Naive B cell (primary cell): Measurements from ENCODE around the gene MNX1. TPM values are rescaled to one million over a fixed set of nuclear protein-coding genes. Genes with fewer than 3 reads are reported as not detected.

ENCODE experiments used
- ATAC-seq, 2 donors: fragments of 150-1000 bp; cut with Tn5 transposase; 2 replicates each; pipeline ENCODE4 v1.10.0; 2021; ENCODE audit warnings: low read depth in 2 of 2, mild to moderate bottlenecking in 2 of 2, moderate library complexity in 2 of 2
- DNase-seq: peaks from one replicate; pipeline ENCODE4 v3.0.0; 2022
- H3K27ac Mint-ChIP-seq, 6 donors: one replicate each; pipeline ENCODE4 v1.8.0; 2020 to 2022; ENCODE audit warnings: mild to moderate bottlenecking in 6 of 6, mixed read lengths in 6 of 6, moderate library complexity in 5 of 6, inconsistent platforms in 2 of 6
- H3K27me3 Mint-ChIP-seq, 3 donors: one replicate each; pipeline ENCODE4 v1.8.0; 2021 to 2022; ENCODE audit warnings: mixed read lengths in 3 of 3, mild to moderate bottlenecking in 1 of 3
- H3K36me3 Mint-ChIP-seq, 2 donors: one replicate each; pipeline ENCODE4 v1.8.0; 2020 to 2022; ENCODE audit warnings: mixed read lengths in 2 of 2, inconsistent platforms in 1 of 2, mild to moderate bottlenecking in 1 of 2
- H3K4me1 Mint-ChIP-seq, 3 donors: one replicate each; pipeline ENCODE4 v1.8.0; 2020 to 2022; ENCODE audit warnings: mixed read lengths in 3 of 3, inconsistent platforms in 1 of 3, mild to moderate bottlenecking in 1 of 3, moderate library complexity in 1 of 3
- H3K4me3 Mint-ChIP-seq, 8 donors: one replicate each; pipeline ENCODE4 v1.8.0; 2020 to 2022; ENCODE audit warnings: mild to moderate bottlenecking in 8 of 8, mixed read lengths in 8 of 8, moderate library complexity in 8 of 8, inconsistent platforms in 2 of 8
- H3K9me3 Mint-ChIP-seq, 7 donors: one replicate each; pipeline ENCODE4 v1.8.0; 2020 to 2022; ENCODE audit warnings: mixed read lengths in 7 of 7, mild to moderate bottlenecking in 5 of 7, inconsistent platforms in 2 of 7, moderate library complexity in 1 of 7
- polyA plus RNA-seq, 6 donors: library from polyadenylated mRNA; unstranded; fragments of 300-500 nt; fragmentation: Illumina TruSeq; gene quantifications; one replicate each; pipeline ENCODE4 v1.2.3, GENCODE V29; 2021; ENCODE audit warnings: low read depth in 6 of 6

MNX1 gene
- polyA plus RNA-seq, 6 donors from 2014 or later: not detected

GRCh38 chr7:157001920-157002818, 8.3 kb downstream of the MNX1 start:
- peak overlapping the region in 3 of 6 donors; percentile 48 to 63 (median 49) for H3K27ac Mint-ChIP-seq
- DNase-seq (no peak), ATAC-seq (no peak)
- H3K27me3 Mint-ChIP-seq: peaks cover 55 to 83% (median 71%) of the 10 kb centered on the region in 3 donors
- H3K4me3 Mint-ChIP-seq: peak overlapping the region in 5 of 8 donors; percentile 4 to 78 (median 73)
- H3K36me3 Mint-ChIP-seq: peaks cover 0 to 7% of the 10 kb centered on the region in 2 donors
- peaks cover 0 to 7% (median 3%) of the 10 kb centered on the region in 7 donors for H3K9me3 Mint-ChIP-seq
- peaks cover 19 to 45% (median 38%) of the 10 kb centered on the region in 3 donors for H3K4me1 Mint-ChIP-seq

- Mint-ChIP-seq H3K4me3 (peak overlapping the region; percentile 70 to 93 (median 80)), H3K36me3 (peaks cover 0 to 7% of the 10 kb centered on the region in 2 donors), H3K27ac (peak overlapping the region in 3 of 6 donors; percentile 22 to 63 (median 61)), H3K4me1 (peaks cover 19 to 45% (median 36%) of the 10 kb centered on the region in 3 donors), H3K27me3 (peaks cover 65 to 83% (median 77%) of the 10 kb centered on the region in 3 donors), H3K9me3 (peaks cover 0 to 9% (median 3%) of the 10 kb centered on the region in 7 donors)
- DNase-seq (no peak), ATAC-seq (no peak)
Measured at GRCh38 chr7:157000741-157001653, 9.5 kb downstream of the MNX1 start.

- H3K27ac Mint-ChIP-seq: peak overlapping the region in 1 of 6 donors; percentile 39
- peaks cover 69 to 91% (median 85%) of the 10 kb centered on the region in 3 donors for H3K27me3 Mint-ChIP-seq
- ATAC-seq: peak in 1 of 2 donors; percentile 14
- peaks cover 0 to 10% (median 3%) of the 10 kb centered on the region in 7 donors for H3K9me3 Mint-ChIP-seq
- H3K36me3 Mint-ChIP-seq: peaks cover 0 to 7% of the 10 kb centered on the region in 2 donors
- H3K4me1 Mint-ChIP-seq: peaks cover 19 to 44% (median 35%) of the 10 kb centered on the region in 3 donors
- H3K4me3 Mint-ChIP-seq: peak overlapping the region; percentile 73 to 93 (median 88)
- DNase-seq: no peak
Measured at GRCh38 chr7:156999958-157000726, 10.3 kb downstream of the MNX1 start.

GRCh38 chr7:156998988-156999957, 11.2 kb downstream of the MNX1 start:
- Mint-ChIP-seq H3K36me3 (peaks cover 0 to 7% of the 10 kb centered on the region in 2 donors), H3K27me3 (peaks cover 61 to 91% (median 79%) of the 10 kb centered on the region in 3 donors), H3K9me3 (peaks cover 0 to 10% (median 3%) of the 10 kb centered on the region in 7 donors), H3K4me1 (peaks cover 13 to 36% (median 27%) of the 10 kb centered on the region in 3 donors), H3K4me3 (peak overlapping the region; percentile 66 to 84 (median 74)), H3K27ac (peak overlapping the region in 1 of 6 donors; percentile 59)
- ATAC-seq (peak; percentile 18 to 28), DNase-seq (no peak)

- no peak for ATAC-seq
- Mint-ChIP-seq H3K4me1 (peaks cover 0 to 7% (median 4%) of the 10 kb centered on the region in 3 donors), H3K4me3 (no peak overlapping the region), H3K27ac (peak overlapping the region in 1 of 6 donors; percentile 32), H3K27me3 (peaks cover 46 to 94% (median 61%) of the 10 kb centered on the region in 3 donors), H3K9me3 (peaks cover 0 to 6% (median 0%) of the 10 kb centered on the region in 7 donors), H3K36me3 (no peaks in the 10 kb centered on the region)
- DNase-seq: no peak
Measured at GRCh38 chr7:156994417-156994816, 16.0 kb downstream of the MNX1 start.

GRCh38 chr7:156993925-156994235, 16.6 kb downstream of the MNX1 start:
- peaks cover 0 to 6% (median 0%) of the 10 kb centered on the region in 7 donors for H3K9me3 Mint-ChIP-seq
- H3K27ac Mint-ChIP-seq: no peak overlapping the region
- DNase-seq (no peak), ATAC-seq (no peak)
- H3K27me3 Mint-ChIP-seq: peaks cover 41 to 90% (median 58%) of the 10 kb centered on the region in 3 donors
- H3K4me1 Mint-ChIP-seq: peaks cover 0 to 2% (median under 1%) of the 10 kb centered on the region in 3 donors
- no peaks in the 10 kb centered on the region for H3K36me3 Mint-ChIP-seq
- H3K4me3 Mint-ChIP-seq: no peak overlapping the region

- ATAC-seq (no peak), DNase-seq (no peak)
- peaks cover 0 to 6% (median 0%) of the 10 kb centered on the region in 7 donors for H3K9me3 Mint-ChIP-seq
- H3K36me3 Mint-ChIP-seq: no peaks in the 10 kb centered on the region
- no peak overlapping the region for H3K4me3 Mint-ChIP-seq
- H3K27me3 Mint-ChIP-seq: peaks cover 39 to 90% (median 52%) of the 10 kb centered on the region in 3 donors
- no peak overlapping the region for H3K27ac Mint-ChIP-seq
- H3K4me1 Mint-ChIP-seq: no peaks in the 10 kb centered on the region
Measured at GRCh38 chr7:156993021-156993924, 17.2 kb downstream of the MNX1 start.

GRCh38 chr7:156989766-156990535, 20.5 kb downstream of the MNX1 start:
- H3K4me3 Mint-ChIP-seq: peak overlapping the region in 1 of 8 donors; percentile 16
- ATAC-seq (no peak), DNase-seq (no peak)
- no peak overlapping the region for H3K27ac Mint-ChIP-seq
- no peaks in the 10 kb centered on the region for H3K4me1 Mint-ChIP-seq
- no peaks in the 10 kb centered on the region for H3K36me3 Mint-ChIP-seq
- peaks cover 13 to 67% (median 19%) of the 10 kb centered on the region in 3 donors for H3K27me3 Mint-ChIP-seq
- no peaks in the 10 kb centered on the region for H3K9me3 Mint-ChIP-seq

GRCh38 chr7:156988343-156989185, 21.9 kb downstream of the MNX1 start:
- H3K27ac Mint-ChIP-seq: peak overlapping the region in 1 of 6 donors; percentile 82
- H3K27me3 Mint-ChIP-seq: peaks cover 10 to 53% (median 14%) of the 10 kb centered on the region in 3 donors

GRCh38 chr7:156986378-156986777, 24.1 kb downstream of the MNX1 start:
- Mint-ChIP-seq H3K27ac (peak overlapping the region in 1 of 6 donors; percentile 12), H3K9me3 (peaks cover 0 to 3% (median 0%) of the 10 kb centered on the region in 7 donors), H3K36me3 (peaks cover 0 to 5% of the 10 kb centered on the region in 2 donors), H3K4me3 (no peak overlapping the region), H3K4me1 (no peaks in the 10 kb centered on the region), H3K27me3 (peaks cover 8 to 35% (median 10%) of the 10 kb centered on the region in 3 donors)
- DNase-seq: no peak
- no peak for ATAC-seq

More at GRCh38 chr7:156988343-156989185, 21.9 kb downstream of the MNX1 start:
- Mint-ChIP-seq H3K36me3 (no peaks in the 10 kb centered on the region), H3K4me3 (no peak overlapping the region), H3K4me1 (no peaks in the 10 kb centered on the region), H3K9me3 (no peaks in the 10 kb centered on the region)
- DNase-seq (no peak), ATAC-seq (no peak)
